ENCODE results near the gene KDM7A. TPM values are rescaled to one million over a fixed set of nuclear protein-coding genes. Genes with fewer than 3 reads are reported as not detected.

The KDM7A gene
- total and polyA plus RNA-seq, 2 of the 8 experiments (the other 6 are each of a cell fraction or from before 2014, with no cell fraction given): 2.2 to 12.5 TPM

DNA sequence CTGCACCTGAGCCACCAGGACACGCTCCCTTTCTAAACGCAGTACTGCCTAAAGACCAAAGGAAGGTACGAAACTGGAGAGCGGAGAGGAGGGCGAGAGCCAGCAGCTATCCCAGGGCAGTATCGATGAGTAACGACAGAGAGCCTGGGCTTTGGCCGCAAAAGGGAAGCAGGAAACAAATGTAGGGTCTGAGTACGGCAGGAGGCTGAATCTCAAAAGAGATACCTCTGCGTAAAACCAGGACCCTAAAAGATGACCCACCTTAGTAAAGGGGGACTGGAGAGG lies 134.5 kb downstream of the KDM7A start:
- H3K4ac ChIP-seq (replicated peaks; ENCODE audit: insufficient read length, low read depth, low read length): no peak overlapping the region
- FAIRE-seq (no peak), DNase-seq (ENCODE audit: low read depth in 1 of 2, low spot score in 2 of 2) (no peak)
- H4K8ac ChIP-seq (ENCODE audit: extremely low read depth, insufficient read depth, low read length): no peak overlapping the region
- H3K56ac ChIP-seq (replicated peaks; ENCODE audit: insufficient read length, low read depth, low read length): no peak overlapping the region
- no peaks in the 10 kb centered on the region for H3K79me2 ChIP-seq (ENCODE audit: control insufficient read depth in 1 of 2, insufficient read depth in 2 of 2, low read length in 2 of 2)
- no peak overlapping the region for H3K23ac ChIP-seq (ENCODE audit: insufficient read length)
- H2BK15ac ChIP-seq (ENCODE audit: low read length): no peak overlapping the region
- no peak overlapping the region for H4K91ac ChIP-seq (replicated peaks; ENCODE audit: insufficient read length, low read length)
- no peak overlapping the region for H3K27ac ChIP-seq (ENCODE audit: low read depth, low read length)
- no peaks in the 10 kb centered on the region for H3K9me3 ChIP-seq (ENCODE audit: insufficient read depth in 2 of 2, low read depth in 1 of 2, low read length in 1 of 2)
- H3K18ac ChIP-seq (ENCODE audit: extremely low read depth, low read length): no peak overlapping the region
- H2BK20ac ChIP-seq (ENCODE audit: low read length): no peak overlapping the region
- no peak overlapping the region for H4K5ac ChIP-seq (ENCODE audit: insufficient read length, low read depth, low read length)
- peaks cover 0 to 1% of the 10 kb centered on the region in 2 experiments for H4K20me1 ChIP-seq (replicated peaks in 1 of 2; ENCODE audit: control insufficient read depth in 1 of 2, insufficient read depth in 2 of 2, low read length in 2 of 2)
- CTCF ChIA-PET (ENCODE audit: partially characterized antibody): interaction anchor here (0.6 kb wide), 2 partner anchors 210 to 593 kb away, joined by 3 read pairs; no protein-coding TSS in a partner anchor
- no peak overlapping the region for H3K4me3 ChIP-seq (ENCODE audit: extremely low read depth in 1 of 4, insufficient read depth in 2 of 4, low read depth in 3 of 4, low read length in 4 of 4)
- no peak overlapping the region for H2BK120ac ChIP-seq (replicated peaks; ENCODE audit: low read depth, low read length)
- H3K36me3 ChIP-seq (ENCODE audit: control insufficient read depth in 2 of 4, insufficient read depth in 4 of 4, low read length in 3 of 4): no peaks in the 10 kb centered on the region
- H3K27me3 ChIP-seq (replicated peaks in 1 of 4; ENCODE audit: control insufficient read depth in 3 of 4, extremely low read depth in 1 of 4, insufficient read depth in 3 of 4, low read length in 3 of 4): no peaks in the 10 kb centered on the region
- H3K4me2 ChIP-seq (ENCODE audit: insufficient read depth in 1 of 2, low read depth in 2 of 2, low read length in 2 of 2): no peak overlapping the region
- H2BK5ac ChIP-seq (ENCODE audit: low read depth, low read length): no peak overlapping the region
- TF ChIP-seq SP2 (IDR thresholded peaks at IDR 0.05; ENCODE audit: low read length) (no peak), TAF1 (IDR thresholded peaks at IDR 0.05; ENCODE audit: low read depth, low read length) (no peak), BACH1 (IDR thresholded peaks at IDR 0.05; ENCODE audit: low read length) (no peak), SAP30 (IDR thresholded peaks at IDR 0.05; ENCODE audit: insufficient read depth, insufficient replicate concordance, low read length) (no peak), SP4 (IDR thresholded peaks at IDR 0.05; ENCODE audit: low read length) (no peak), SP1 (IDR thresholded peaks at IDR 0.05; ENCODE audit: low read depth, low read length) (no peak)
- TF ChIP-seq, protein P1, sequence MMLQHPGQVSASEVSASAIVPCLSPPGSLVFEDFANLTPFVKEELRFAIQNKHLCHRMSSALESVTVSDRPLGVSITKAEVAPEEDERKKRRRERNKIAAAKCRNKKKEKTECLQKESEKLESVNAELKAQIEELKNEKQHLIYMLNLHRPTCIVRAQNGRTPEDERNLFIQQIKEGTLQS (IDR thresholded peaks at IDR 0.05; ENCODE audit: insufficient read depth, low read depth, low read length): no peak
- WGBS, 2 experiments (ENCODE audit: extremely low coverage in 1 of 2, insufficient coverage in 1 of 2, insufficient read length in 1 of 2, insufficient replicate concordance in 2 of 2, low coverage in 1 of 2, low lambda C conversion rate in 2 of 2, missing lambda C conversion rate in 1 of 2): 89% methylated on average over 10 of the region's 10 CpGs; no CpG with 5 or more reads in 1 of the 2 experiments
- H3K79me1 ChIP-seq (ENCODE audit: low read depth, low read length): no peaks in the 10 kb centered on the region
- no peak overlapping the region for H3K14ac ChIP-seq (ENCODE audit: insufficient read length)
- H2BK12ac ChIP-seq (ENCODE audit: low read depth, low read length): no peak overlapping the region
- no peak overlapping the region for H2AFZ ChIP-seq (ENCODE audit: low read length)
- POLR2A ChIA-PET (ENCODE audit: partially characterized antibody): interaction anchor here (0.8 kb wide), 1 partner anchor 20 kb away, joined by 4 read pairs; no protein-coding TSS in a partner anchor
- H3K23me2 ChIP-seq (ENCODE audit: low read depth, low read length): peaks cover 1% of the 10 kb centered on the region; the same call in 1 of the 2 replicates
- no peak overlapping the region for H2AK5ac ChIP-seq (ENCODE audit: low read depth, low read length)
- H3K4me1 ChIP-seq (replicated peaks in 1 of 4; ENCODE audit: control insufficient read depth in 3 of 4, insufficient read depth in 4 of 4, low read length in 3 of 4): no peaks in the 10 kb centered on the region
- H3K9ac ChIP-seq (replicated peaks in 1 of 4; ENCODE audit: extremely low read depth in 1 of 4, low read depth in 3 of 4, low read length in 3 of 4): no peak overlapping the region
